HEK293T (cell line): ENCODE measurements around the gene SLC17A9.

Source experiments
- CTCF ChIA-PET: fragments of 350-600 bp; formaldehyde crosslinking; extraction: SDS; loops from one replicate; lab custom pipeline; 2021; ENCODE audit warnings: antibody characterized with exemption, inconsistent platforms; lab: Yijun Ruan, JAX
- POLR2A ChIA-PET: fragments of 350-600 bp; formaldehyde crosslinking; extraction: SDS; loops from one replicate; lab custom pipeline; 2020; ENCODE audit warnings: antibody characterized with exemption, inconsistent platforms; lab: Yijun Ruan, JAX
- DNase-seq: peaks from one replicate; pipeline ENCODE4 v3.0.0; 2012; ENCODE audit warnings: mixed read lengths; ENCODE audit errors: extremely low spot score
- ARNT ChIP-seq: fragments of 450-650 bp; IDR thresholded peaks from 2 replicates; pipeline ENCODE4 v1.6.1; 2017; ENCODE audit warnings: mild to moderate bottlenecking
- BHLHE40 ChIP-seq: fragments of 450-650 bp; IDR thresholded peaks from 2 replicates; pipeline ENCODE4 v1.6.1; 2016; ENCODE audit warnings: mild to moderate bottlenecking, moderate library complexity, borderline replicate concordance
- CTBP1 ChIP-seq: fragments of 450-650 bp; IDR thresholded peaks from 2 replicates; pipeline ENCODE4 v1.6.1; 2016; ENCODE audit warnings: borderline replicate concordance
- ELF4 ChIP-seq: fragments of 450-650 bp; IDR thresholded peaks from 2 replicates; pipeline ENCODE4 v1.6.1; 2017; ENCODE audit warnings: antibody characterized with exemption
- FOXA1 ChIP-seq: fragments of 450-650 bp; IDR thresholded peaks from 2 replicates; pipeline ENCODE4 v1.6.1; 2016; ENCODE audit warnings: mild to moderate bottlenecking
- FOXK2 ChIP-seq: fragments of 450-650 bp; IDR thresholded peaks from 2 replicates; pipeline ENCODE4 v1.6.1; 2016; ENCODE audit warnings: mild to moderate bottlenecking
- FOXM1 ChIP-seq: fragments of 450-650 bp; IDR thresholded peaks from 2 replicates; pipeline ENCODE4 v1.6.1; 2017; ENCODE audit warnings: mild to moderate bottlenecking, borderline replicate concordance
- HDGF ChIP-seq: fragments of 450-650 bp; IDR thresholded peaks from 2 replicates; pipeline ENCODE4 v1.6.1; 2017; ENCODE audit warnings: antibody characterized with exemption, borderline replicate concordance
- L3MBTL2 ChIP-seq: fragments of 450-650 bp; conservative IDR thresholded peaks from 2 replicates; pipeline ENCODE4 v1.6.1; 2016; ENCODE audit warnings: mild to moderate bottlenecking
- LEF1 ChIP-seq: fragments of 450-650 bp; IDR thresholded peaks from 2 replicates; pipeline ENCODE4 v1.6.1; 2017; ENCODE audit warnings: mild to moderate bottlenecking, borderline replicate concordance
- NFRKB ChIP-seq: fragments of 450-650 bp; IDR thresholded peaks from 2 replicates; pipeline ENCODE4 v1.6.1; 2016; ENCODE audit warnings: mild to moderate bottlenecking, moderate library complexity
- PKNOX1 ChIP-seq: fragments of 450-650 bp; IDR thresholded peaks from 2 replicates; pipeline ENCODE4 v1.6.1; 2016
- SP1 ChIP-seq: fragments of 450-650 bp; IDR thresholded peaks from 2 replicates; pipeline ENCODE4 v1.6.1; 2017
- SUZ12 ChIP-seq: fragments of 450-650 bp; IDR thresholded peaks from 2 replicates; pipeline ENCODE4 v1.6.1; 2016; ENCODE audit warnings: mild to moderate bottlenecking
- TARDBP ChIP-seq: fragments of 450-650 bp; IDR thresholded peaks from 2 replicates; pipeline ENCODE4 v1.6.1; 2016
- ZNF384 ChIP-seq: fragments of 450-650 bp; IDR thresholded peaks from 2 replicates; pipeline ENCODE4 v1.6.1; 2016

Gene SLC17A9

DNA sequence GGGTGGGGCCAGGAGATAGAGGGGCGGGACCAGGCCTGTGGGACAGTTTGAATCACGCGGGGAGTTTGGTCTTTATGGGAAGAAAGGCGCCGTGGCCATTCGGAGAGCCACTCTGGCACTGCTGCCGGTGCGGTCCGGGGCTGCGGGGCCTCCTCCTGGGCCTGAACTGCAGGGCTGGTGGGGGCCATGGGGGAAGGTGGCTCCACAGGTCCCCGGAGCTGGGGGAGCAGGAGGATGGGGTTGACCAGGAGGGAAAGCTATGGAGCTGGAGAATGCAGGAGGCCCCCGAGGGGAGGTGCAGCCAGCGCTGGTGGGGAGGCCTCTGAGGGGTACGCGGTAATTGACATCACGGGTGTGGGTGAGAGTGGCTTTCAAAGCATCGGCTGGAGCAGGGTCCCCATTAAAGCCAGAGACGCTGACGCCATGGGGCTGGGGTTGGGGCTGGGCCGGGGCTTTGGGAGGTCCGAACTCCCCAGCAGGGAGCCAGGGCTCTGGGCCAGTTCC lies 56.1 kb downstream of the SLC17A9 start:
- ChIA-PET POLR2A (interaction anchor here (1.0 kb wide), 1 partner anchor 70 kb away, joined by 3 read pairs; the partner anchor contains the start of gene GID8), CTCF (interaction anchor here (1.0 kb wide), 2 partner anchors 109 to 134 kb away, joined by 3 to 5 read pairs; no protein-coding TSS in a partner anchor)
- TF ChIP-seq TARDBP: no peak
- no peak for TF ChIP-seq ELF4
- TF ChIP-seq FOXK2: no peak
- no peak for DNase-seq

DNA sequence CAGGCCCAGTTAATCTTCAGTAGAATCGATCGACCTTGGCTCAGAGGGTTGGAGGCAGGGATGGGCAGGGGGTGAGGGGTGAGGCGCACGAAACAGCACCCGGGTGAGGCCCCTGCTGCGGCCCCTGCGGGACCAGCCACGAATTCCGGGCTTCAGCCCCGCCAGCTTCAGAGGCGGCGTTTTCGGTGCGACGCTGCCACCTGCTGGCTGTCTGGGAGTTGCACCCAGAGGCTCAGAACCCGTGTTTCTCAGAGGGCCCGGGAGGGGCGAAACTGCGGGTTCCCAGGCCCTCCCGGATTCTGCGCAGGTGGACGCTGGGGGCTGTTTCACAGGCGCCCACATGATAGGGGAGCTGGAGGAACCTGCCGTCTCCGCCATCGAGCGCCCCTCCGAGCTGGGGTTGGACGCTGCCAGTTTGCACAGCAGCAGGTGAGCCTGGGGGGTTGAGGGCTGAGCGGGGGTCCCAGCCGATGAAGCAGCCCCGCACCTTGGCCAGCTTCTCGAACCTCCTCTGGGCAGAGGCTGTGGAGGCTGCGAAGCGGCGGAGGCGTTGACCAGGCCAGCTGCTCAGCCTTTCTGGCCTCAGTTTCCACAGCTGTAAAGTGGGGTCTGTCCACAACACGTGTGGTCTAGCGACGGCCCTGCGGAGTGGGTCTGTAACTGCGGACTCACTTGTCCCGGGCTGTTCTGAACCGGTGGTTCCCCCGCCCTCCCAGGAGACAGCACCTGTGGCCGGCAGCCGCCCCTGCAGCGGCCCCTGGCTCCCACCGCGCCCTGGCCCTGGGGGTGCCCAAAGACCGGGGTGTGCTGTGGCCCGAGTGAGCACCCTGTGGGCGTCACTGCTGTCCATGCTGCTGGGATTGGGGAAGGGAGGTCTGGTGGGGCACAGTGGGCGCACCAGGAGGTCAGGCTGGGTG lies 56.8 kb downstream of the SLC17A9 start:
- CTCF ChIA-PET: interaction anchor here (0.6 to 1.0 kb wide), 4 partner anchors 26 to 134 kb away, joined by 3 to 5 read pairs (median 3); no protein-coding TSS in a partner anchor
- peak; percentile 90 for DNase-seq
- TF ChIP-seq SP1 (no peak), LEF1 (no peak), ELF4 (no peak)
- POLR2A ChIA-PET: interaction anchor here (1.0 kb wide), 1 partner anchor 71 kb away, joined by 3 read pairs; the partner anchor contains the start of gene GID8

GRCh38 chr20:63009988-63010769 lies 57.7 kb downstream of the SLC17A9 start:
- ChIA-PET POLR2A (no interaction called here), CTCF (no interaction called here)
- DNase-seq: no peak
- no peak for TF ChIP-seq ELF4
- TF ChIP-seq BHLHE40: no peak
- TF ChIP-seq FOXM1: no peak
- no peak for TF ChIP-seq SP1
- TF ChIP-seq ARNT: no peak
- no peak for TF ChIP-seq HDGF
- no peak for TF ChIP-seq PKNOX1
- TF ChIP-seq FOXK2: no peak
- no peak for TF ChIP-seq LEF1
- no peak for TF ChIP-seq FOXA1
- no peak for TF ChIP-seq L3MBTL2
- TF ChIP-seq NFRKB: no peak

- POLR2A ChIA-PET: no interaction called here
- TF ChIP-seq SP1 (no peak), PKNOX1 (peak; percentile 82)
- CTCF ChIA-PET: no interaction called here
- DNase-seq: no peak
Observed at GRCh38 chr20:63011798-63012197, 59.3 kb downstream of the SLC17A9 start.

GRCh38 chr20:63013207-63013606 lies 60.7 kb downstream of the SLC17A9 start:
- TF ChIP-seq FOXM1: no peak
- TF ChIP-seq PKNOX1: no peak
- ChIA-PET CTCF (no interaction called here), POLR2A (no interaction called here)
- no peak for DNase-seq

DNA sequence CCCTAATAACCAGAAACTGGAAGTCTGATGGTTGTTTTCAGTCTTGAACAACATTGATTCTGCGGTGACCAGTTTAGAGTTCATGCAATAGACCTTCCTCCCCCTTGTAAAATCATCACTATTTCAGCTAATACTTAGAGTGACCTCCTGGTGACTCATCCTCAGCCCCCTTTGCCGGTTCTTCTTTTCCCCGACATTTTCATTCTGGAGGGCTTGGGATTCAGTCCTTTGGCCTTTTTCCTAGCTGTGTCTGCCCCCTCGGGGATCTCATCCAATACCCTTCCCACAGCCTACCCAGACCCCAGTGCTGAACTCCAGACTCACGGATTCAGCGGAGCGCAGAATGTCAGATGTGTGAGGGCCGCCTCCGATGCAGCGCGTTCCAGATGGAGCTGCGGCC lies 61.8 kb downstream of the SLC17A9 start:
- ChIA-PET POLR2A (no interaction called here), CTCF (no interaction called here)
- TF ChIP-seq ARNT (no peak), CTBP1 (no peak), NFRKB (no peak), BHLHE40 (no peak), FOXM1 (no peak), FOXK2 (no peak), TARDBP (no peak), ELF4 (no peak), ZNF384 (no peak), SUZ12 (no peak), FOXA1 (no peak), SP1 (no peak), PKNOX1 (no peak), LEF1 (no peak), HDGF (no peak)
- no peak for DNase-seq
